Lower lobe of right lung (tissue), 2 donors: ENCODE data around the gene R3HDM2. TPM values are rescaled to one million over a fixed set of nuclear protein-coding genes. Genes with fewer than 3 reads are reported as not detected.

Experiments used
- ATAC-seq, 2 donors: fragments of 200-7000 bp; cut with Tn5 transposase; one replicate each; pipeline ENCODE4 v1.9.1; 2020 to 2022; ENCODE audit warnings: mild to moderate bottlenecking in 2 of 2, moderate library complexity in 2 of 2
- DNase-seq: peaks from one replicate; pipeline ENCODE4 v3.0.0-alpha.2; 2020
- H3K27ac ChIP-seq: fragments of 200-600 bp; one replicate; pipeline ENCODE4 v1.8.0; 2022
- H3K27me3 ChIP-seq: fragments of 200-600 bp; one replicate; pipeline ENCODE4 v1.8.0; 2022; ENCODE audit warnings: low read depth
- H3K36me3 ChIP-seq: fragments of 200-600 bp; one replicate; pipeline ENCODE4 v1.8.0; 2022; ENCODE audit warnings: mild to moderate bottlenecking
- H3K4me1 ChIP-seq: fragments of 200-600 bp; one replicate; pipeline ENCODE4 v1.8.0; 2022
- H3K4me3 ChIP-seq: fragments of 200-600 bp; one replicate; pipeline ENCODE4 v1.8.0; 2022; ENCODE audit warnings: mild to moderate bottlenecking
- H3K9me3 ChIP-seq: fragments of 200-600 bp; one replicate; pipeline ENCODE4 v1.8.0; 2022
- CTCF ChIP-seq: fragments of 200-600 bp; IDR thresholded peaks from one replicate; pipeline ENCODE4 v1.8.0; 2022; ENCODE audit warnings: antibody characterized with exemption, mild to moderate bottlenecking
- intact Hi-C: fragments of 100-400 bp; cut with DNase I; formaldehyde crosslinking; loops from one replicate; pipeline ENCODE4 v1.11.0; 2022
- long read RNA-seq: library from polyadenylated mRNA; unstranded; transcript quantifications from one replicate; pipeline ENCODE4 v2.0.0, GENCODE V29; 2021
- total RNA-seq: library from RNA; stranded (reverse); fragmentation: NEBNext Ultra II Directional; extraction: Animal tissue kit (Norgen Biotek cat#: 25700); gene quantifications from one replicate; pipeline ENCODE4 v1.2.1, GENCODE V29; 2021
- donor health status: DM: no; HTN: yes; CAD: no; lungs with severe emphysema.

The R3HDM2 gene
- 79.3 TPM for total RNA-seq
- long read RNA-seq, full-length matches to known transcripts = 2 of 52 reads
- long read RNA-seq, partial matches to known transcripts = 21 of 52 reads
- long read RNA-seq, other reads (novel, unspliced or antisense) = 29 of 52 reads

- peak within 1 kb of the TSS; percentile 83 for H3K27ac ChIP-seq
- TF ChIP-seq CTCF = no peak
- ATAC-seq = peak; percentile 99
These were observed at the start of gene R3HDM2 for GRCh38 chr12:57430931-57431566. Gene R3HDM2 (minus strand): TSS chr12:57431043. CDS start chr12:57310428, 120,615 bp downstream.

GRCh38 chr12:57479376-57480115, 48.7 kb upstream of the R3HDM2 start, which contains the start of gene ARHGAP9:
Gene ARHGAP9 (minus strand): TSS chr12:57479866. CDS start chr12:57479406, 460 bp downstream.
- peak within 1 kb of the TSS; percentile 78 for H3K27ac ChIP-seq
- peak; percentile 49 for DNase-seq
- no peak for TF ChIP-seq CTCF
- intact Hi-C loops = no loop called here
- H3K27me3 ChIP-seq = peaks cover 28% of the 10 kb centered on the region
- H3K4me3 ChIP-seq = peak within 1 kb of the TSS; percentile 57
- H3K4me1 ChIP-seq = peaks cover 37% of the 10 kb centered on the region
- ATAC-seq = peak; percentile 12 to 25
- no peaks in the 10 kb centered on the region for H3K9me3 ChIP-seq
- H3K36me3 ChIP-seq = peaks cover 2% of the 10 kb centered on the region

More at GRCh38 chr12:57430931-57431566, at the start of gene R3HDM2:
- Histone ChIP-seq H3K4me3 (peak within 1 kb of the TSS; percentile 77), H3K9me3 (no peaks in the 10 kb centered on the region), H3K4me1 (peaks cover 14% of the 10 kb centered on the region), H3K27me3 (no peaks in the 10 kb centered on the region), H3K36me3 (no peaks in the 10 kb centered on the region)
- intact Hi-C loops = no loop called here
- DNase-seq = peak; percentile 98

GRCh38 chr12:57479043-57479375, 48.2 kb upstream of the R3HDM2 start:
- intact Hi-C loops = no loop called here
- no peak for DNase-seq
- no peak for TF ChIP-seq CTCF
- Histone ChIP-seq H3K9me3 (no peaks in the 10 kb centered on the region), H3K27ac (peak overlapping the region; percentile 78), H3K4me3 (peak overlapping the region; percentile 57), H3K4me1 (peaks cover 37% of the 10 kb centered on the region), H3K36me3 (peaks cover 3% of the 10 kb centered on the region), H3K27me3 (peaks cover 33% of the 10 kb centered on the region)
- ATAC-seq = no peak

GRCh38 chr12:57477710-57478681, 47.2 kb upstream of the R3HDM2 start:
- peak overlapping the region; percentile 57 for H3K4me3 ChIP-seq
- peaks cover 36% of the 10 kb centered on the region for H3K27me3 ChIP-seq
- H3K36me3 ChIP-seq = peaks cover 3% of the 10 kb centered on the region
- TF ChIP-seq CTCF = no peak
- peak overlapping the region; percentile 78 for H3K27ac ChIP-seq
- H3K9me3 ChIP-seq = no peaks in the 10 kb centered on the region
- peaks cover 37% of the 10 kb centered on the region for H3K4me1 ChIP-seq
- DNase-seq (no peak), ATAC-seq (peak; percentile 44 to 59)
- intact Hi-C loops = no loop called here
